Panc1 (cell line): ENCODE measurements around the gene TUB.

Experiments
- CTCF ChIP-seq: fragments of 450-650 bp; IDR thresholded peaks from 2 replicates; pipeline ENCODE4 v1.5.1; 2017; ENCODE audit warnings: mild to moderate bottlenecking
- REST ChIP-seq, 2 experiments: IDR thresholded peaks; 2 replicates each; pipeline ENCODE4 v1.6.1; 2011 to 2012; ENCODE audit warnings: low read depth in 2 of 2, control low read depth in 1 of 2, low read length in 1 of 2, mild to moderate bottlenecking in 1 of 2, moderate library complexity in 1 of 2; ENCODE audit not compliant: insufficient read depth in 1 of 2

GRCh38 chr11:8091721-8092120 lies 10.7 kb downstream of the TUB start:
- TF ChIP-seq CTCF (no peak), REST (IDR thresholded peaks at IDR 0.05; ENCODE audit: insufficient read depth in 1 of 2, low read depth in 2 of 2, low read length in 1 of 2) (no peak)
